SK-N-SH treated with all-trans-retinoic acid at 6 μM for 48 hours (cell line): ENCODE measurements around the gene SPTB.

Source experiments
- ATAC-seq: fragments of 200-7000 bp; cut with Tn5 transposase; 3 replicates; pipeline ENCODE4 v1.9.1; 2020; ENCODE audit warnings: mild to moderate bottlenecking, moderate library complexity
- ARNTL ChIP-seq: fragments of 450-650 bp; formaldehyde crosslinking; IDR thresholded peaks from 2 replicates; pipeline ENCODE4 v1.5.0; 2020; ENCODE audit warnings: low read depth, mild to moderate bottlenecking, moderate library complexity, borderline replicate concordance
- BACH2 ChIP-seq: fragments of 250-450 bp; sonication (Bioruptor Pico); IDR thresholded peaks from 2 replicates; pipeline ENCODE4 v1.9.0; 2021; ENCODE audit warnings: mild to moderate bottlenecking, borderline replicate concordance
- CREB5 ChIP-seq: fragments of 250-450 bp; sonication (Bioruptor Pico); IDR thresholded peaks from 2 replicates; pipeline ENCODE4 v1.5.1; 2020; ENCODE audit warnings: low read depth, mild to moderate bottlenecking, moderate library complexity
- CSDC2 ChIP-seq: fragments of 250-450 bp; sonication (Bioruptor Pico); IDR thresholded peaks from 2 replicates; pipeline ENCODE4 v1.5.0; 2020; ENCODE audit warnings: mild to moderate bottlenecking, moderate library complexity
- ESRRG ChIP-seq: fragments of 250-450 bp; sonication (Bioruptor Pico); IDR thresholded peaks from 2 replicates; pipeline ENCODE4 v1.6.1; 2021; ENCODE audit warnings: mild to moderate bottlenecking
- GLIS3 ChIP-seq: fragments of 250-450 bp; sonication (Bioruptor Pico); IDR thresholded peaks from 2 replicates; pipeline ENCODE4 v1.5.0; 2020; ENCODE audit warnings: mild to moderate bottlenecking, moderate library complexity
- ISL1 ChIP-seq: fragments of 250-450 bp; sonication (Bioruptor Pico); IDR thresholded peaks from 2 replicates; pipeline ENCODE4 v2.1.2; 2022; ENCODE audit warnings: mild to moderate bottlenecking, moderate library complexity
- OSR1 ChIP-seq: fragments of 250-450 bp; sonication (Bioruptor Pico); IDR thresholded peaks from 2 replicates; pipeline ENCODE4 v1.8.0; 2022; ENCODE audit warnings: moderate library complexity, mild to moderate bottlenecking, inconsistent platforms
- PATZ1 ChIP-seq: fragments of 250-450 bp; sonication (Bioruptor Pico); IDR thresholded peaks from 2 replicates; pipeline ENCODE4 v1.8.0; 2020; ENCODE audit warnings: mild to moderate bottlenecking, moderate library complexity, borderline replicate concordance
- PPARA ChIP-seq: fragments of 250-450 bp; sonication (Bioruptor Pico); IDR thresholded peaks from 2 replicates; pipeline ENCODE4 v1.5.0; 2020; ENCODE audit warnings: mild to moderate bottlenecking, borderline replicate concordance
- RARB ChIP-seq: fragments of 250-450 bp; sonication (Bioruptor Pico); IDR thresholded peaks from 2 replicates; pipeline ENCODE4 v1.8.0; 2021; ENCODE audit warnings: mild to moderate bottlenecking, moderate library complexity
- SNAI2 ChIP-seq: fragments of 250-450 bp; sonication (Bioruptor Pico); IDR thresholded peaks from 2 replicates; pipeline ENCODE4 v1.5.0; 2020; ENCODE audit warnings: mild to moderate bottlenecking, moderate library complexity
- TCF4 ChIP-seq: fragments of 250-450 bp; sonication (Bioruptor Pico); IDR thresholded peaks from 2 replicates; pipeline ENCODE4 v1.8.0; 2021; ENCODE audit warnings: mild to moderate bottlenecking, moderate library complexity, borderline replicate concordance
- TOX ChIP-seq: fragments of 250-450 bp; sonication (Bioruptor Pico); IDR thresholded peaks from 2 replicates; pipeline ENCODE4 v1.8.0; 2021; ENCODE audit warnings: mild to moderate bottlenecking, moderate library complexity, borderline replicate concordance
- TSHZ2 ChIP-seq: fragments of 250-450 bp; sonication (Bioruptor Pico); IDR thresholded peaks from 2 replicates; pipeline ENCODE4 v1.5.0; 2020; ENCODE audit warnings: mild to moderate bottlenecking, moderate library complexity
- ZC3H10 ChIP-seq: fragments of 250-450 bp; sonication (Bioruptor Pico); IDR thresholded peaks from 2 replicates; pipeline ENCODE4 v1.5.1; 2021; ENCODE audit warnings: mild to moderate bottlenecking, moderate library complexity
- ZFP3 ChIP-seq: fragments of 250-450 bp; sonication (Bioruptor Pico); IDR thresholded peaks from 2 replicates; pipeline ENCODE4 v1.5.0; 2020; ENCODE audit warnings: mild to moderate bottlenecking, moderate library complexity
- ZFP30 ChIP-seq: fragments of 450-650 bp; formaldehyde crosslinking; IDR thresholded peaks from 2 replicates; pipeline ENCODE4 v1.5.0; 2022; ENCODE audit warnings: mild to moderate bottlenecking, moderate library complexity
- ZNF565 ChIP-seq: fragments of 450-650 bp; formaldehyde crosslinking; conservative IDR thresholded peaks from 2 replicates; pipeline ENCODE4 v1.5.0; 2020; ENCODE audit warnings: low read depth, mild to moderate bottlenecking, moderate library complexity
- ZNF70 ChIP-seq: fragments of 450-650 bp; formaldehyde crosslinking; IDR thresholded peaks from 2 replicates; pipeline ENCODE4 v1.5.0; 2020; ENCODE audit warnings: mild to moderate bottlenecking, moderate library complexity
- ZNF8 ChIP-seq: fragments of 450-650 bp; formaldehyde crosslinking; IDR thresholded peaks from 2 replicates; pipeline ENCODE4 v1.5.0; 2020; ENCODE audit warnings: mild to moderate bottlenecking, moderate library complexity
- TF ChIP-seq, protein P1 (sequence below): fragments of 250-450 bp; sonication (Bioruptor Pico); IDR thresholded peaks from 2 replicates; pipeline ENCODE4 v1.5.1; 2021; ENCODE audit warnings: mild to moderate bottlenecking, moderate library complexity
- TF ChIP-seq, protein P2 (sequence below): fragments of 250-450 bp; sonication (Bioruptor Pico); IDR thresholded peaks from 2 replicates; pipeline ENCODE4 v1.8.0; 2021; ENCODE audit warnings: low read depth, mild to moderate bottlenecking, moderate library complexity, borderline replicate concordance

The SPTB gene

GRCh38 chr14:64774272-64774671, 105.4 kb downstream of the SPTB start:
- no peak for ATAC-seq
- no peak for TF ChIP-seq ZNF8 (CRISPR knock-in tag)
- no peak for TF ChIP-seq ZC3H10
- TF ChIP-seq GLIS3 (CRISPR knock-in tag): no peak
- TF ChIP-seq TSHZ2 (CRISPR knock-in tag): no peak
- no peak for TF ChIP-seq TOX
- TF ChIP-seq ISL1 (CRISPR knock-in tag): no peak
- TF ChIP-seq OSR1 (CRISPR knock-in tag): no peak
- no peak for TF ChIP-seq ARNTL (CRISPR knock-in tag)
- TF ChIP-seq CSDC2 (CRISPR knock-in tag): no peak
- no peak for TF ChIP-seq CREB5 (CRISPR knock-in tag)
- TF ChIP-seq SNAI2 (CRISPR knock-in tag): no peak
- TF ChIP-seq, protein P1, sequence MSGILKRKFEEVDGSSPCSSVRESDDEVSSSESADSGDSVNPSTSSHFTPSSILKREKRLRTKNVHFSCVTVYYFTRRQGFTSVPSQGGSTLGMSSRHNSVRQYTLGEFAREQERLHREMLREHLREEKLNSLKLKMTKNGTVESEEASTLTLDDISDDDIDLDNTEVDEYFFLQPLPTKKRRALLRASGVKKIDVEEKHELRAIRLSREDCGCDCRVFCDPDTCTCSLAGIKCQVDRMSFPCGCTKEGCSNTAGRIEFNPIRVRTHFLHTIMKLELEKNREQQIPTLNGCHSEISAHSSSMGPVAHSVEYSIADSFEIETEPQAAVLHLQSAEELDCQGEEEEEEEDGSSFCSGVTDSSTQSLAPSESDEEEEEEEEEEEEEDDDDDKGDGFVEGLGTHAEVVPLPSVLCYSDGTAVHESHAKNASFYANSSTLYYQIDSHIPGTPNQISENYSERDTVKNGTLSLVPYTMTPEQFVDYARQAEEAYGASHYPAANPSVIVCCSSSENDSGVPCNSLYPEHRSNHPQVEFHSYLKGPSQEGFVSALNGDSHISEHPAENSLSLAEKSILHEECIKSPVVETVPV (CRISPR knock-in tag): no peak
- no peak for TF ChIP-seq BACH2 (CRISPR knock-in tag)
- TF ChIP-seq ZNF70 (CRISPR knock-in tag): no peak
- TF ChIP-seq ESRRG (CRISPR knock-in tag): no peak
- no peak for TF ChIP-seq ZNF565 (CRISPR knock-in tag)
- no peak for TF ChIP-seq ZFP30 (CRISPR knock-in tag)
- TF ChIP-seq, all 23 proteins: peak for 0

GRCh38 chr14:64773577-64773976, 106.1 kb downstream of the SPTB start:
- TF ChIP-seq TOX (no peak), RARB (CRISPR knock-in tag) (no peak), ZFP30 (CRISPR knock-in tag) (no peak), ZFP3 (CRISPR knock-in tag) (no peak), ZNF565 (CRISPR knock-in tag) (no peak), PATZ1 (CRISPR knock-in tag) (no peak), ESRRG (CRISPR knock-in tag) (no peak), CREB5 (CRISPR knock-in tag) (no peak), ISL1 (CRISPR knock-in tag) (no peak), TCF4 (CRISPR knock-in tag) (no peak), SNAI2 (CRISPR knock-in tag) (no peak), PPARA (CRISPR knock-in tag) (no peak), ARNTL (CRISPR knock-in tag) (no peak), BACH2 (CRISPR knock-in tag) (no peak), ZC3H10 (no peak), OSR1 (CRISPR knock-in tag) (no peak)
- TF ChIP-seq, protein P2, sequence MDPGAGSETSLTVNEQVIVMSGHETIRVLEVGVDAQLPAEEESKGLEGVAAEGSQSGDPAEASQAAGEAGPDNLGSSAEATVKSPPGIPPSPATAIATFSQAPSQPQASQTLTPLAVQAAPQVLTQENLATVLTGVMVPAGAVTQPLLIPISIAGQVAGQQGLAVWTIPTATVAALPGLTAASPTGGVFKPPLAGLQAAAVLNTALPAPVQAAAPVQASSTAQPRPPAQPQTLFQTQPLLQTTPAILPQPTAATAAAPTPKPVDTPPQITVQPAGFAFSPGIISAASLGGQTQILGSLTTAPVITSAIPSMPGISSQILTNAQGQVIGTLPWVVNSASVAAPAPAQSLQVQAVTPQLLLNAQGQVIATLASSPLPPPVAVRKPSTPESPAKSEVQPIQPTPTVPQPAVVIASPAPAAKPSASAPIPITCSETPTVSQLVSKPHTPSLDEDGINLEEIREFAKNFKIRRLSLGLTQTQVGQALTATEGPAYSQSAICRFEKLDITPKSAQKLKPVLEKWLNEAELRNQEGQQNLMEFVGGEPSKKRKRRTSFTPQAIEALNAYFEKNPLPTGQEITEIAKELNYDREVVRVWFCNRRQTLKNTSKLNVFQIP: no peak
- TF ChIP-seq, protein P1 (CRISPR knock-in tag): no peak
- ATAC-seq: no peak
